GM21786 (cell line): ENCODE data around the gene ZNF624.

Source experiments
- ATAC-seq: cut with Tn5 transposase; IDR thresholded peaks from one replicate; pipeline ENCODE4 v1.9.1; 2021; ENCODE audit not compliant: unreplicated experiment

Gene ZNF624

GRCh38 chr17:16599537-16599936, 54.1 kb downstream of the ZNF624 start:
- ATAC-seq: no peak

GRCh38 chr17:16593356-16594102, 60.1 kb downstream of the ZNF624 start:
- ATAC-seq: no peak

- ATAC-seq: peak; percentile 76
Observed at GRCh38 chr17:16589097-16589969, 64.3 kb downstream of the ZNF624 start.

- ATAC-seq: no peak
Observed at GRCh38 chr17:16585796-16586195, 67.9 kb downstream of the ZNF624 start.

- ATAC-seq: peak; percentile 56
Observed at GRCh38 chr17:16584273-16584995, 69.2 kb downstream of the ZNF624 start.

GRCh38 chr17:16583781-16584180, 69.9 kb downstream of the ZNF624 start:
- ATAC-seq: no peak

- no peak for ATAC-seq
Observed at GRCh38 chr17:16573466-16573865, 80.2 kb downstream of the ZNF624 start.
